ENCODE data around the gene MAG. TPM values are rescaled to one million over a fixed set of nuclear protein-coding genes. Genes with fewer than 3 reads are reported as not detected.

Gene MAG, protein sequence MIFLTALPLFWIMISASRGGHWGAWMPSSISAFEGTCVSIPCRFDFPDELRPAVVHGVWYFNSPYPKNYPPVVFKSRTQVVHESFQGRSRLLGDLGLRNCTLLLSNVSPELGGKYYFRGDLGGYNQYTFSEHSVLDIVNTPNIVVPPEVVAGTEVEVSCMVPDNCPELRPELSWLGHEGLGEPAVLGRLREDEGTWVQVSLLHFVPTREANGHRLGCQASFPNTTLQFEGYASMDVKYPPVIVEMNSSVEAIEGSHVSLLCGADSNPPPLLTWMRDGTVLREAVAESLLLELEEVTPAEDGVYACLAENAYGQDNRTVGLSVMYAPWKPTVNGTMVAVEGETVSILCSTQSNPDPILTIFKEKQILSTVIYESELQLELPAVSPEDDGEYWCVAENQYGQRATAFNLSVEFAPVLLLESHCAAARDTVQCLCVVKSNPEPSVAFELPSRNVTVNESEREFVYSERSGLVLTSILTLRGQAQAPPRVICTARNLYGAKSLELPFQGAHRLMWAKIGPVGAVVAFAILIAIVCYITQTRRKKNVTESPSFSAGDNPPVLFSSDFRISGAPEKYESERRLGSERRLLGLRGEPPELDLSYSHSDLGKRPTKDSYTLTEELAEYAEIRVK
- not detected for polyA plus RNA-seq (2013, experiment 1 of 2; ENCODE audit: insufficient read length)
- not detected for polyA plus RNA-seq (2013, experiment 2 of 2; ENCODE audit: insufficient read length)

DNA sequence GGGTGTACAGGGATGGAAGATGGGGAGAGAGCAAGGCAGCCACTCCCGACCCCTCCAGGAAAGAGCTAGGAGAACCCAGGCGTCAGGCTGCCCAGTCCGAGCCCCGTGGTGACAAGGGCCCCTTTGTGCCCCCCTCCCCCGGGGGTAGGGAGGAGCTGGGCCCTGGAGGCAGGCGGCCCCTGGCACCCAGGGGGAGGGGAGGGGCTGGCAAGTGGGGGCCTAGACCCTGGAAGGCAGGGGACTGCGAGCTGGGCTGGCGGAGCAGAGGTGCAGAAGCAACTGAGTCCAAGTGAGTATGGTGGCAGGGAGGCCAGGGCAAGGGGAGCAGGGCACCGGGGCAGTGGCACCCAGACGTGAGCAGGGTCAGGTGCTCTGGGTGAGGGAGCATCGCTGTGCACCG, at the start of gene MAG:
Gene MAG (plus strand): TSS at position 246 of the 400 bp plus-strand sequence. CDS start 3,248 bp downstream, outside the sequence.
- DNase-seq: no peak

DNA sequence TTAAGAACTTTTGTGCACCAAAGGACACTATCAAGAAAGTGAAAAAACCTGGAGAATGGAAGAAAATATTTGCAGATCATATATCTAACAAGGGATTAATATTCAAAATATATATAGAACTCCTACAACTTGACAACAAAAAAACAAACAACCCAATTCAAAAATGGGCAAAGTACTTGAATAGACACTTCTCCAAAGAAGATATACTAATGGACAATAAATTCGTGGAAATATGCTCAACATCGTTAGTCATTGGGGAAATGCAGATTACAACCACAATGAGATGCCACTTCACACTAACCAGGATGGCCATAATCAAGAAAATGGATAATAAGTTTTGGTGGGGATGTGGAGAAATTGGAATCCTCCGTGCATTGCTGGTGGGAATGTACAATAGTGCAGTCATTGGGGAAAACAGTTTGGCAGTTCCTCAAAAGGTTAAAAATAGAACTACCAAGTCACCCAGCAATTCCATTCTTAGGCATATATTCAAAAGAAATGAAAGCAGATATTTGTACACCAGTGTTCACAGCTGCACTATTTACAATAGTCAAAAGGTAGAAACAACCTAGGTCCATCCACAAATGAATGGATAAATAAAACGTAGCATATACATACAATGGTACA, 45.4 kb upstream of the MAG start:
- DNase-seq: no peak

- no peak for DNase-seq
These were observed 44.2 kb upstream of the MAG start for GRCh38 chr19:35247526-35248309.

- no peak for DNase-seq
These were observed 43.4 kb upstream of the MAG start, which contains the start of gene LSR for GRCh38 chr19:35248310-35249145. TSS of gene LSR (plus strand) at chr19:35249002. CDS start at chr19:35249023, 21 bp downstream.

DNA sequence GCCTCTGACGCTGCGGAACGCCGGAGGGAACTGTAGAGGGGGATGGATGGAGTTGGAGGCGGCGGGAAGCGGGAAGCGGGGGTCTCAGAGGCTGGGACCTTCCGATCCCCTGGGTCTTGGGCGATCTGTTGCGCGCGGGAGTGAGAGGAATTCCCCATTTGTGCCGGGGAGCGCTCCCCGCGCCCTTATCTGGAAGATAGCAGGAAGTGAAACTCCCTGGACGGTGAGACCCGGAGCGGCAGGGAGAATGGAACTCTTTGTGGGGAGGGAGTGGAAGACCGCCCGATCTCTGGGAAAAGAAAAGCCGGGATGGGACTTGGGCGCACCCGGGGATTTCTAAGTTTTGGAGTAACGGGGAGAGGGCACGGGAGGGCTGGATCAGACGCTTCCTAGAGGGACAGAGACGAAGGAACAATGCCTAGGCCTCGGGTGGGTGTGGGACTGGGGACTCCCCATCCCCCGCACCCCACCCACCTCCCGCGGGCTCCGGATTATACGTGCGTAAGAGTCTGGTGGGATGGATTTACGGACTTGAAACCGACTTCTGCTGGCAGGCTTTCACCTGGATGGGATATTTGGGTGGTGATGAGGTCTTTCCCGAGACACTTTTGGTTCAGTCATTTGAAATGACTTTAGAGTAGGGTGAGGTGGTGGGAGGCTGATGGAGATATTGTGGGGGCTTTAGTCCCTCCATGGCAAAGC, 42.7 kb upstream of the MAG start:
- DNase-seq: no peak

GRCh38 chr19:35249848-35250711, 41.9 kb upstream of the MAG start:
- no peak for DNase-seq

GRCh38 chr19:35251456-35251855, 40.5 kb upstream of the MAG start:
- DNase-seq: no peak

DNA sequence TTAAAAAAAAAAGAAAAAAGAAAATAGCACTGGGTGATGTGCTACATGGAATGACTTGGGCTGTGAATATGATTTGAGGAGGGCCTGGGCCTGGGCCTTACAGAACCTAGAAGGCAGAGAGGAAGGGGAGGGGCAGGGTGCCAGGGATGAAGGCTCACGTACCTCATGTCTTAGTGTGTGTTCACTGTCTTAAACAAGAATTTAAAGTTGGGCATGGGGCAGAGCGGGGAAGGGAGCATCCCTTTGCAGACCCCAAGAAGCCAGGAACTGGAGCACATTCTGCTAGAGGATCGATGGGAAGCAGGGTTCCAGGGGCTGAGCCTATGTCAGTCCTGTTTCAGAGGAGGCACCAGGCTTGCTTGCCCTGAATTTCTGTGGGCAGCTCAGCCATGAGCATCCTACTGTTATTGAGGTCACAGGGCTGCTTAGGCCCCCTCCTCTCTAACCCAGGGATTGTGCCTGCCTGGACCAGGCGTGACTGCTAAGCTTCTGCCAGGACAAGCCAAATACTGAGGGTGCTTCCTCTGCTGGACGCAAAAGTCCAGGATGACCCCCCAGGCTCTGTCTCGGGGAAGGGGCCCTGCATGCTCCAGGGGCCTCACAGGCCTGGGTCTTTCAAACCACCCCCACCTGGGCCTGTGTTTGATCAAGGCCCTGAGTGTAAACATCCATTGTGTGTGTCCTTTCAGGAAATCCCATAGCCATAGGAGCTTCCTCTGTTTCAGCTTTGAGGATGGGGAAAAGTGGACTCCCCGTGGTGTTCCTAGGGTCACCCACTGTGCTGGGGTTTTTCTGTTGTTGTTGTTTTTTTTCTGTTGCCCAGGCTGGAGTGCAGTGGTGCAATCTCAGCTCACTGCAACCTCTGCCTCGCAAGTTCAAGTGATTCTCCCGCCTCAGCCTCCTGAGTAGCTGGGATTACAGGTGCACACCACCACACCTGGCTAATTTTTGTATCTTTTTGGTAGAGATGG, 38.4 kb upstream of the MAG start:
- DNase-seq: no peak

GRCh38 chr19:35254341-35255297, 37.3 kb upstream of the MAG start:
- DNase-seq: no peak

DNA sequence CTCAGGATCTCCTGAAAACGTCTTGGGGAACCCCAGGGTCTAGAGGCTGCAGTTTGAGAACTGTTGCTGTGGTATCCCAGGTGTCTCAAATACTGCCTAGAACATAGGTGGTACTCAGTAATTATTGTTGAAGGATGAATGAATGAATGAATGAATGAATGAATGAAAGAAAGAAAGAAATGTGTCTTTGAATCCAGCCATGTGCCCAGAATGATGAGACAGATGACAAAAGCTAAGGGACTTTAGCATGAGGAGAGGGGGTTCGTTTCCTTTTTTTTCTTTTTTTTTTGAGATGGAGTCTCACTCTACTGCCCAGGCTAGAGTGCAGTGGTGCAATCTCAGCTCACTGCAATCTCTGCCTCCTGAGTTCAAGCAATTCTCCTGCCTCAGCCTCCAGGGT, 35.4 kb upstream of the MAG start:
- DNase-seq: no peak

- DNase-seq: no peak
These were observed 34.9 kb upstream of the MAG start for GRCh38 chr19:35257113-35257461.

- no peak for DNase-seq
These were observed 31.2 kb upstream of the MAG start for GRCh38 chr19:35260694-35261304.

DNA sequence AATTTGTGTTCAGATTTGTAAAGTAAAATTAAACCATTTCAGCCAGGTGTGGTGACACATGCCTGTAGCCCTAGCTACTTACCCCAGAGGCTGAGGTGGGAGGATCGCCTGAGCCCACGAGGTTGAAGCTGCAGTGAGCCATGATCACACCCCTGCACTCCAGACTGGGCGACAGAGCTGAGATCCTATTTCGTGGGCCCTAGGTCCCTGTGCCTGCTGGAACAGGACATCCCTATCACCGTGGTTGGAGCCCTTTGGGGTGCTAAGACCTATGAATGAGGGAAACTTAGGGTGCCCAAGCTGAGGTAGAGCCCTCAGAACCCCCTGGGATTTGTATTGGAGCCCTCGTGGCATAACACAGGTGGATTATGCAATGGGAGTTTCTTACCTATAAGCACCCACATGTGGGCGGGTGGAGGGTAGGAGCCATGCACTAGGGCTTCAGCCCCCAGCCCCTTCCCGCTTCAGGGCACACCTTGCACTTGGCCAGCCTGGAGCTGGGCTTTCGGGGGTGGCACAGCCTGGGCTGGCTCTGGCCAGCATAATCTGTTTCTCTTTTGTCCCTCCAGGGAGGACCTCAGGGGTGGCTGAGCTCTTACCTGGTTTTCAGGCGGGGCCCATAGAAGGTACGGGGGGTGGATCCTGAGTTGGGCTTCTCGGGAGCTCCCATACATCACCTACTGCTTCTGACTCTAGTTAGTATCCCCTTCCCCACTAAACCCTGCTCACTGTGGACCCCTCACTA, 30.4 kb upstream of the MAG start:
- DNase-seq: no peak

- no peak for DNase-seq
These were observed 29.7 kb upstream of the MAG start for GRCh38 chr19:35262101-35262761.

- no peak for DNase-seq
These were observed 27.5 kb upstream of the MAG start for GRCh38 chr19:35264268-35265125.

Measured in fibroblast of skin of abdomen (primary cell).